HepG2 (cell line): ENCODE data around the gene CABLES2. TPM values are rescaled to one million over a fixed set of nuclear protein-coding genes. Genes with fewer than 3 reads are reported as not detected.

Source experiments
- NRL ChIP-seq: sonication (generic); formaldehyde crosslinking; IDR thresholded peaks from 2 replicates; pipeline ENCODE4 v1.5.0; 2020; ENCODE audit warnings: missing genetic modification reagents, mild to moderate bottlenecking, moderate library complexity, borderline replicate concordance
- RFX5 ChIP-seq: IDR thresholded peaks from 2 replicates; pipeline ENCODE4 v1.6.1; 2011; ENCODE audit warnings: low read depth, low read length, improper control_type of control experiment
- ZFP37 ChIP-seq: sonication (generic); formaldehyde crosslinking; IDR thresholded peaks from 2 replicates; pipeline ENCODE4 v1.4.0; 2020; ENCODE audit warnings: missing genetic modification reagents, borderline replicate concordance
- ZFP62 ChIP-seq: sonication (generic); formaldehyde crosslinking; IDR thresholded peaks from 2 replicates; pipeline ENCODE4 v1.4.0; 2020; ENCODE audit warnings: missing genetic modification reagents
- ZNF296 ChIP-seq: sonication (generic); formaldehyde crosslinking; conservative IDR thresholded peaks from 2 replicates; pipeline ENCODE4 v1.5.0; 2020; ENCODE audit warnings: mild to moderate bottlenecking, missing genetic modification reagents
- ZNF563 ChIP-seq: sonication (generic); formaldehyde crosslinking; IDR thresholded peaks from 2 replicates; pipeline ENCODE4 v1.8.0; 2022; ENCODE audit warnings: mild to moderate bottlenecking, moderate library complexity, missing genetic modification reagents
- ZNF616 ChIP-seq: sonication (generic); formaldehyde crosslinking; IDR thresholded peaks from 2 replicates; pipeline ENCODE4 v1.5.0; 2020; ENCODE audit warnings: low read depth, mild to moderate bottlenecking, missing genetic modification reagents
- polyA plus RNA-seq, 8 experiments: library from polyadenylated mRNA; depleted of rRNA in 3 of 8; stranded (reverse) in 7 of 8; unstranded in 1 of 8; fragments of >200 nt; fragmentation: Illumina TruSeq in 4 of 8; extraction: Trizol in 4 of 8; gene quantifications; 2 replicates each; pipeline versions ENCODE4 v1.2.1 to v1.2.3, GENCODE V29; 2011 to 2016; ENCODE audit warnings: low read depth in 4 of 8, missing spikeins in 1 of 8, mixed read lengths in 1 of 8; ENCODE audit not compliant: insufficient read depth in 1 of 8
- total RNA-seq, 5 experiments: library from RNA; depleted of rRNA; stranded (reverse); fragments of >200 nt; fragmentation: Illumina TruSeq; extraction: Trizol; gene quantifications; 2 replicates each; pipeline ENCODE4 v1.2.3, GENCODE V29; 2016; ENCODE audit warnings: low read depth in 1 of 5
- TF ChIP-seq, protein P1 (sequence below), 2 experiments: IDR thresholded peaks; 2 replicates each; pipeline ENCODE4 v1.6.1; 2011 to 2012; ENCODE audit warnings: low read length in 2 of 2, borderline replicate concordance in 1 of 2, low read depth in 1 of 2, mild to moderate bottlenecking in 1 of 2, moderate library complexity in 1 of 2
- TF ChIP-seq, protein P2 (sequence below): IDR thresholded peaks from 2 replicates; pipeline ENCODE4 v1.4.0; 2020; ENCODE audit warnings: mild to moderate bottlenecking, missing genetic modification reagents
- TF ChIP-seq, protein P3 (sequence below): sonication (generic); formaldehyde crosslinking; IDR thresholded peaks from 2 replicates; pipeline ENCODE4 v1.8.1; 2023; ENCODE audit warnings: missing genetic modification reagents, inconsistent platforms, borderline replicate concordance
- TF ChIP-seq, protein P4 (sequence below): sonication (generic); formaldehyde crosslinking; conservative IDR thresholded peaks from 2 replicates; pipeline ENCODE4 v1.4.0; 2020; ENCODE audit warnings: missing genetic modification reagents
- TF ChIP-seq, protein P5 (sequence below): sonication (generic); formaldehyde crosslinking; IDR thresholded peaks from 2 replicates; pipeline ENCODE4 v1.4.0; 2020; ENCODE audit warnings: missing genetic modification reagents

The CABLES2 gene
- total and polyA plus RNA-seq, 2 of the 13 experiments (the other 11 are each of a cell fraction or from before 2014, with no cell fraction given): 5.2 to 9.7 TPM

DNA sequence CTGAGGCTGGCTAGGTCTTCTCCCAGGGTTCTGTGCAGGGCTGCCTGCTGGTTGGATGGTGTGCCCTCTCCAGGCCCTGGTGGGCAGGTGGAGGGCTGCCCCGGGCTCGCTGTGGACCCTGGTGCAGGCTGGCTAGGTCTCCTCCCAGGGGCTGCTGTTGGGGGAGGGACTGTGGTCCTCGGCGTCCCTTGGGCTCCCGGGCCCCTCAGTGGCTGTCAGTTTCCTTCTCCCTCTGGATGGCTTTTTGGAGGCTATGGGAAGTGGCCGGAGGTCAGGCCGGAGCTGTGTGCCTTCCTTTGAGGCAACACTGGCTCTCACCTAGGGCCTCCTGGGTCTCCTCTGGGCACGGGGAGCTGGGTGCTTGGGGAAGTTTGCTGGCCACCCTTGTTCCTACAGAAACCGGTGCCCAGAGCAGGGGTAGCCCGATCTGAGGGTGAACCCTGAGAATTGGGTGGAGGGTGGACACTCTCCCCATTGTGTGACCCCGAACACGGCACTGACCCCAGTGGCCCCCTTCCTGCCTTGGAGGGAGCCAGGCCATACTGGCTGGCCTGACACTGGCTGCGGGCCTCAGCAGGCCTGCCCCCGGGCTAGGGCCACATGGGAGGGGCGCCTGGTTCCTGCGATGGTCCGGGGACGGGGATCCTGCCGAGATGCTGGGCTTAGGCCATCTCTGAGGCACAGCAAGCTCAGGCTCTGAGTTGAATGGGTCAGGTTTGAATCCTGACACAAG lies 3.8 kb upstream of the CABLES2 start (continued):
- TF ChIP-seq, protein P1, sequence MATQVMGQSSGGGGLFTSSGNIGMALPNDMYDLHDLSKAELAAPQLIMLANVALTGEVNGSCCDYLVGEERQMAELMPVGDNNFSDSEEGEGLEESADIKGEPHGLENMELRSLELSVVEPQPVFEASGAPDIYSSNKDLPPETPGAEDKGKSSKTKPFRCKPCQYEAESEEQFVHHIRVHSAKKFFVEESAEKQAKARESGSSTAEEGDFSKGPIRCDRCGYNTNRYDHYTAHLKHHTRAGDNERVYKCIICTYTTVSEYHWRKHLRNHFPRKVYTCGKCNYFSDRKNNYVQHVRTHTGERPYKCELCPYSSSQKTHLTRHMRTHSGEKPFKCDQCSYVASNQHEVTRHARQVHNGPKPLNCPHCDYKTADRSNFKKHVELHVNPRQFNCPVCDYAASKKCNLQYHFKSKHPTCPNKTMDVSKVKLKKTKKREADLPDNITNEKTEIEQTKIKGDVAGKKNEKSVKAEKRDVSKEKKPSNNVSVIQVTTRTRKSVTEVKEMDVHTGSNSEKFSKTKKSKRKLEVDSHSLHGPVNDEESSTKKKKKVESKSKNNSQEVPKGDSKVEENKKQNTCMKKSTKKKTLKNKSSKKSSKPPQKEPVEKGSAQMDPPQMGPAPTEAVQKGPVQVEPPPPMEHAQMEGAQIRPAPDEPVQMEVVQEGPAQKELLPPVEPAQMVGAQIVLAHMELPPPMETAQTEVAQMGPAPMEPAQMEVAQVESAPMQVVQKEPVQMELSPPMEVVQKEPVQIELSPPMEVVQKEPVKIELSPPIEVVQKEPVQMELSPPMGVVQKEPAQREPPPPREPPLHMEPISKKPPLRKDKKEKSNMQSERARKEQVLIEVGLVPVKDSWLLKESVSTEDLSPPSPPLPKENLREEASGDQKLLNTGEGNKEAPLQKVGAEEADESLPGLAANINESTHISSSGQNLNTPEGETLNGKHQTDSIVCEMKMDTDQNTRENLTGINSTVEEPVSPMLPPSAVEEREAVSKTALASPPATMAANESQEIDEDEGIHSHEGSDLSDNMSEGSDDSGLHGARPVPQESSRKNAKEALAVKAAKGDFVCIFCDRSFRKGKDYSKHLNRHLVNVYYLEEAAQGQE (IDR thresholded peaks at IDR 0.05; ENCODE audit: borderline replicate concordance in 1 of 2, low read depth in 1 of 2, low read length in 2 of 2): no peak
- TF ChIP-seq ZFP62: no peak
- TF ChIP-seq, protein P2, sequence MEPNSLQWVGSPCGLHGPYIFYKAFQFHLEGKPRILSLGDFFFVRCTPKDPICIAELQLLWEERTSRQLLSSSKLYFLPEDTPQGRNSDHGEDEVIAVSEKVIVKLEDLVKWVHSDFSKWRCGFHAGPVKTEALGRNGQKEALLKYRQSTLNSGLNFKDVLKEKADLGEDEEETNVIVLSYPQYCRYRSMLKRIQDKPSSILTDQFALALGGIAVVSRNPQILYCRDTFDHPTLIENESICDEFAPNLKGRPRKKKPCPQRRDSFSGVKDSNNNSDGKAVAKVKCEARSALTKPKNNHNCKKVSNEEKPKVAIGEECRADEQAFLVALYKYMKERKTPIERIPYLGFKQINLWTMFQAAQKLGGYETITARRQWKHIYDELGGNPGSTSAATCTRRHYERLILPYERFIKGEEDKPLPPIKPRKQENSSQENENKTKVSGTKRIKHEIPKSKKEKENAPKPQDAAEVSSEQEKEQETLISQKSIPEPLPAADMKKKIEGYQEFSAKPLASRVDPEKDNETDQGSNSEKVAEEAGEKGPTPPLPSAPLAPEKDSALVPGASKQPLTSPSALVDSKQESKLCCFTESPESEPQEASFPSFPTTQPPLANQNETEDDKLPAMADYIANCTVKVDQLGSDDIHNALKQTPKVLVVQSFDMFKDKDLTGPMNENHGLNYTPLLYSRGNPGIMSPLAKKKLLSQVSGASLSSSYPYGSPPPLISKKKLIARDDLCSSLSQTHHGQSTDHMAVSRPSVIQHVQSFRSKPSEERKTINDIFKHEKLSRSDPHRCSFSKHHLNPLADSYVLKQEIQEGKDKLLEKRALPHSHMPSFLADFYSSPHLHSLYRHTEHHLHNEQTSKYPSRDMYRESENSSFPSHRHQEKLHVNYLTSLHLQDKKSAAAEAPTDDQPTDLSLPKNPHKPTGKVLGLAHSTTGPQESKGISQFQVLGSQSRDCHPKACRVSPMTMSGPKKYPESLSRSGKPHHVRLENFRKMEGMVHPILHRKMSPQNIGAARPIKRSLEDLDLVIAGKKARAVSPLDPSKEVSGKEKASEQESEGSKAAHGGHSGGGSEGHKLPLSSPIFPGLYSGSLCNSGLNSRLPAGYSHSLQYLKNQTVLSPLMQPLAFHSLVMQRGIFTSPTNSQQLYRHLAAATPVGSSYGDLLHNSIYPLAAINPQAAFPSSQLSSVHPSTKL: no peak
- TF ChIP-seq, protein P3, sequence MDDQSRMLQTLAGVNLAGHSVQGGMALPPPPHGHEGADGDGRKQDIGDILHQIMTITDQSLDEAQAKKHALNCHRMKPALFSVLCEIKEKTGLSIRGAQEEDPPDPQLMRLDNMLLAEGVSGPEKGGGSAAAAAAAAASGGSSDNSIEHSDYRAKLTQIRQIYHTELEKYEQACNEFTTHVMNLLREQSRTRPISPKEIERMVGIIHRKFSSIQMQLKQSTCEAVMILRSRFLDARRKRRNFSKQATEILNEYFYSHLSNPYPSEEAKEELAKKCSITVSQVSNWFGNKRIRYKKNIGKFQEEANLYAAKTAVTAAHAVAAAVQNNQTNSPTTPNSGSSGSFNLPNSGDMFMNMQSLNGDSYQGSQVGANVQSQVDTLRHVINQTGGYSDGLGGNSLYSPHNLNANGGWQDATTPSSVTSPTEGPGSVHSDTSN (CRISPR knock-in tag): no peak
- TF ChIP-seq, protein P4, sequence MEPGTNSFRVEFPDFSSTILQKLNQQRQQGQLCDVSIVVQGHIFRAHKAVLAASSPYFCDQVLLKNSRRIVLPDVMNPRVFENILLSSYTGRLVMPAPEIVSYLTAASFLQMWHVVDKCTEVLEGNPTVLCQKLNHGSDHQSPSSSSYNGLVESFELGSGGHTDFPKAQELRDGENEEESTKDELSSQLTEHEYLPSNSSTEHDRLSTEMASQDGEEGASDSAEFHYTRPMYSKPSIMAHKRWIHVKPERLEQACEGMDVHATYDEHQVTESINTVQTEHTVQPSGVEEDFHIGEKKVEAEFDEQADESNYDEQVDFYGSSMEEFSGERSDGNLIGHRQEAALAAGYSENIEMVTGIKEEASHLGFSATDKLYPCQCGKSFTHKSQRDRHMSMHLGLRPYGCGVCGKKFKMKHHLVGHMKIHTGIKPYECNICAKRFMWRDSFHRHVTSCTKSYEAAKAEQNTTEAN (CRISPR knock-in tag): no peak
- no peak for TF ChIP-seq NRL (CRISPR knock-in tag)
- TF ChIP-seq, protein P5, sequence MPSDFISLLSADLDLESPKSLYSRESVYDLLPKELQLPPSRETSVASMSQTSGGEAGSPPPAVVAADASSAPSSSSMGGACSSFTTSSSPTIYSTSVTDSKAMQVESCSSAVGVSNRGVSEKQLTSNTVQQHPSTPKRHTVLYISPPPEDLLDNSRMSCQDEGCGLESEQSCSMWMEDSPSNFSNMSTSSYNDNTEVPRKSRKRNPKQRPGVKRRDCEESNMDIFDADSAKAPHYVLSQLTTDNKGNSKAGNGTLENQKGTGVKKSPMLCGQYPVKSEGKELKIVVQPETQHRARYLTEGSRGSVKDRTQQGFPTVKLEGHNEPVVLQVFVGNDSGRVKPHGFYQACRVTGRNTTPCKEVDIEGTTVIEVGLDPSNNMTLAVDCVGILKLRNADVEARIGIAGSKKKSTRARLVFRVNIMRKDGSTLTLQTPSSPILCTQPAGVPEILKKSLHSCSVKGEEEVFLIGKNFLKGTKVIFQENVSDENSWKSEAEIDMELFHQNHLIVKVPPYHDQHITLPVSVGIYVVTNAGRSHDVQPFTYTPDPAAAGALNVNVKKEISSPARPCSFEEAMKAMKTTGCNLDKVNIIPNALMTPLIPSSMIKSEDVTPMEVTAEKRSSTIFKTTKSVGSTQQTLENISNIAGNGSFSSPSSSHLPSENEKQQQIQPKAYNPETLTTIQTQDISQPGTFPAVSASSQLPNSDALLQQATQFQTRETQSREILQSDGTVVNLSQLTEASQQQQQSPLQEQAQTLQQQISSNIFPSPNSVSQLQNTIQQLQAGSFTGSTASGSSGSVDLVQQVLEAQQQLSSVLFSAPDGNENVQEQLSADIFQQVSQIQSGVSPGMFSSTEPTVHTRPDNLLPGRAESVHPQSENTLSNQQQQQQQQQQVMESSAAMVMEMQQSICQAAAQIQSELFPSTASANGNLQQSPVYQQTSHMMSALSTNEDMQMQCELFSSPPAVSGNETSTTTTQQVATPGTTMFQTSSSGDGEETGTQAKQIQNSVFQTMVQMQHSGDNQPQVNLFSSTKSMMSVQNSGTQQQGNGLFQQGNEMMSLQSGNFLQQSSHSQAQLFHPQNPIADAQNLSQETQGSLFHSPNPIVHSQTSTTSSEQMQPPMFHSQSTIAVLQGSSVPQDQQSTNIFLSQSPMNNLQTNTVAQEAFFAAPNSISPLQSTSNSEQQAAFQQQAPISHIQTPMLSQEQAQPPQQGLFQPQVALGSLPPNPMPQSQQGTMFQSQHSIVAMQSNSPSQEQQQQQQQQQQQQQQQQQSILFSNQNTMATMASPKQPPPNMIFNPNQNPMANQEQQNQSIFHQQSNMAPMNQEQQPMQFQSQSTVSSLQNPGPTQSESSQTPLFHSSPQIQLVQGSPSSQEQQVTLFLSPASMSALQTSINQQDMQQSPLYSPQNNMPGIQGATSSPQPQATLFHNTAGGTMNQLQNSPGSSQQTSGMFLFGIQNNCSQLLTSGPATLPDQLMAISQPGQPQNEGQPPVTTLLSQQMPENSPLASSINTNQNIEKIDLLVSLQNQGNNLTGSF (CRISPR knock-in tag): peak; percentile 72
- TF ChIP-seq ZNF616 (CRISPR knock-in tag): 0 out of 2 replicates have a peak, but pooled peaks have one; percentile 23
- TF ChIP-seq ZFP37 (CRISPR knock-in tag): no peak
- TF ChIP-seq ZNF563: 0 out of 2 replicates have a peak, but pooled peaks have one; percentile 14
- no peak for TF ChIP-seq ZNF296 (CRISPR knock-in tag)
- no peak for TF ChIP-seq RFX5
